DOHH2 (cell line): Measurements from ENCODE around the gene FKBP6.
"Not testable (repeated sequence)": the region's sequence is repeated elsewhere in the genome, so short reads cannot be mapped to it uniquely, and the experiment has no call there.

Experiments used
- H3F3A ChIP-seq: fragments of 200-600 bp; sonication (generic), shearing (Covaris generic); 2 replicates; pipeline ENCODE4 v1.6.0; 2016; ENCODE audit warnings: antibody characterized with exemption, mild to moderate bottlenecking; ENCODE audit not compliant: control insufficient read depth, insufficient read depth
- H3K27ac ChIP-seq: fragments of 200-600 bp; sonication (generic); 2 replicates; pipeline ENCODE4 v1.5.1; 2014; ENCODE audit warnings: low read depth, mild to moderate bottlenecking, low read length, moderate library complexity
- H3K27me3 ChIP-seq: fragments of 200-600 bp; sonication (generic); 2 replicates; pipeline ENCODE4 v1.6.1; 2014; ENCODE audit warnings: mild to moderate bottlenecking, low read length, mixed read lengths; ENCODE audit not compliant: control insufficient read depth
- H3K36me3 ChIP-seq: fragments of 200-600 bp; sonication (generic); 2 replicates; pipeline ENCODE4 v1.6.1; 2014; ENCODE audit warnings: mild to moderate bottlenecking, low read length, moderate library complexity, mixed read lengths; ENCODE audit not compliant: control insufficient read depth
- H3K4me1 ChIP-seq: fragments of 200-600 bp; sonication (generic); 2 replicates; pipeline ENCODE4 v1.6.1; 2014; ENCODE audit warnings: mild to moderate bottlenecking, low read length, mixed read lengths; ENCODE audit not compliant: control insufficient read depth
- H3K4me2 ChIP-seq: fragments of 200-600 bp; sonication (generic); 2 replicates; pipeline ENCODE4 v1.6.0; 2014; ENCODE audit warnings: mild to moderate bottlenecking, low read length, moderate library complexity
- H3K4me3 ChIP-seq: fragments of 200-600 bp; sonication (generic); 2 replicates; pipeline ENCODE4 v1.5.1; 2014; ENCODE audit warnings: mild to moderate bottlenecking, low read length, mixed read lengths
- H3K79me2 ChIP-seq: fragments of 200-600 bp; sonication (generic); 2 replicates; pipeline ENCODE4 v1.6.1; 2014; ENCODE audit warnings: mild to moderate bottlenecking, low read length, mixed read lengths; ENCODE audit not compliant: control insufficient read depth
- H3K9me2 ChIP-seq: fragments of 200-600 bp; sonication (generic); replicated peaks from 2 replicates; pipeline ENCODE4 v1.6.1; 2014; ENCODE audit warnings: mild to moderate bottlenecking, low read length, mixed read lengths; ENCODE audit not compliant: control insufficient read depth
- H3K9me3 ChIP-seq: fragments of 200-600 bp; sonication (generic); 2 replicates; pipeline ENCODE4 v1.6.1; 2014; ENCODE audit warnings: antibody characterized with exemption, low read length, mixed read lengths; ENCODE audit not compliant: control insufficient read depth, insufficient read depth
- H4K20me1 ChIP-seq: fragments of 200-600 bp; sonication (generic); 2 replicates; pipeline ENCODE4 v1.6.0; 2014; ENCODE audit warnings: low read depth, mild to moderate bottlenecking, antibody characterized with exemption, low read length, moderate library complexity; ENCODE audit not compliant: control insufficient read depth, insufficient read depth
- EZH2phosphoT487 ChIP-seq: fragments of 200-600 bp; sonication (generic); IDR thresholded peaks from 2 replicates; pipeline ENCODE4 v1.6.1; 2017; ENCODE audit warnings: borderline replicate concordance, mild to moderate bottlenecking, antibody characterized with exemption, low read length, moderate library complexity, mixed read lengths
- TF ChIP-seq, protein P1 (sequence below): fragments of 200-600 bp; sonication (generic); IDR thresholded peaks from one replicate; pipeline ENCODE4 v1.5.1; 2014; ENCODE audit warnings: antibody characterized with exemption, mild to moderate bottlenecking, low read depth, low read length; ENCODE audit not compliant: poor library complexity, severe bottlenecking

FKBP6 gene

DNA sequence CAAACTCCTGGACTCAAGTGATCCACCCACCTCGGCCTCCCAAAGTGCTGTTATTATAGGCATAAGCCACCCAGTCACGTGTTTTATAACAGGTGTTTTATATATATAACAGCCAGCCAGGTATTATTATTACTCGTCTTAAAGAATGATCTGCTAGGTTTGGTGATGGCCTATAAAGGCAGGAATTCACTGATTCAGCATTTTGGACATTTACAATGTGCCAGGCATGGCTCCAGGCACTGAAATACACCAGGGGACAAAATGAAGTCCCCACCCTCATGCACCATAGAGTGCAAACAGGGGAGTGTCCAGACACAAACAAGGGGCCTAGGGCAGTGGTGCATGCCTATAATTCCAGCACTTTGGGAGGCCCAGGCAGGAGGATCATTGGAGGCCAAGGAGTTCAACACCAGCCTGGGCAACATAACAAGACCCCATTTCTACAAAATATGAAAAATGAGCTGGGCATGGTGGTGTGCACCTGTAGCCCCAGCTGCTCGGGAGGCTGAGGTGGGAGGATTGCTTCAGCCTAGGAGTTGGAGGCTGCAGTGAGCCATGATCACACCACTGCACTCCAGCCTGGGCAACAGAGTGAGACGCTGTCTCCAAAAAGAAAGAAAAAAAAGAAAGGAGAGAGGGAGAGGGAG is 4.4 kb upstream of the FKBP6 start:
- not testable (repeated sequence) for H3K9me2 ChIP-seq

DNA sequence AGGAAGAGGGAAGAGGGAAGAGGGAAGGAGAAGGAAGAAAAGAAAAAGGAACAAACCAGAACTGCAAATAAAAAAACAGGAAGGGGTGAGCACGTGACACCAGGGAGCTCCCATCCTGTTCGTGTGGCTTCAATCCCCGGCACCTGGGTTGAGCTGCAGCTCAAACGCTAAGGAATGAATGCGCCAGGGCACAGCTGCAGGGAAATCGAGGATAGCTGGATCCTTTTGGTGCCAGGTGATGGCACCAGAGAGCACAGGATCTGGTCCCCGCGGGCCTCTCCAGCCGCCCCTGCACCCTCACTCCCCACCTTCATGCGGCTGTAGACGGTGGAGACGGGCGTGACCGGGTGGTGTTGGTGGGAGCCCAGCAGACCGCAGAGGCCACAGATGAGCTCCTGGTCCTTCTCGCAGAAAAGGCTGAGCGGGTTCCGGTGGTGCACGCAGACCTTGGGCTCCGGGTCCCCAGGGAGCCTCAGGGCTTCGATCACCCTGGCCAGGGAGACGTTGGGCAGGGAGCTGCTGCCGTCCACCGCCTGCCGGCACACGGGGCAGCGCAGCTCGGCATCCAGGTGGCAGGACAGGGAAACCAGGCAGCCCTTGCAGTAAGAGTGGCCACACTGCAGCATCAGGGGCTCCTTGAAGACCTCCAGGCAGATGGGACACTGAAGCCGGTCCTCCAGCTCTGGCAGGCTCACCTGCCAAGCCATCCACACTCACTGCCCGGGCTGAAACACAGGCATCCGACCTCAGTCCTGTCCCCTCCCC is 3.7 kb upstream of the FKBP6 start:
- peak overlapping the region; percentile 45 for H3K4me3 ChIP-seq
- not testable (repeated sequence) for H3K36me3 ChIP-seq, H3K9me3 ChIP-seq, H3K79me2 ChIP-seq, H3K9me2 ChIP-seq, H3K27ac ChIP-seq, H3K27me3 ChIP-seq, H3F3A ChIP-seq, H4K20me1 ChIP-seq
- TF ChIP-seq, protein P1, sequence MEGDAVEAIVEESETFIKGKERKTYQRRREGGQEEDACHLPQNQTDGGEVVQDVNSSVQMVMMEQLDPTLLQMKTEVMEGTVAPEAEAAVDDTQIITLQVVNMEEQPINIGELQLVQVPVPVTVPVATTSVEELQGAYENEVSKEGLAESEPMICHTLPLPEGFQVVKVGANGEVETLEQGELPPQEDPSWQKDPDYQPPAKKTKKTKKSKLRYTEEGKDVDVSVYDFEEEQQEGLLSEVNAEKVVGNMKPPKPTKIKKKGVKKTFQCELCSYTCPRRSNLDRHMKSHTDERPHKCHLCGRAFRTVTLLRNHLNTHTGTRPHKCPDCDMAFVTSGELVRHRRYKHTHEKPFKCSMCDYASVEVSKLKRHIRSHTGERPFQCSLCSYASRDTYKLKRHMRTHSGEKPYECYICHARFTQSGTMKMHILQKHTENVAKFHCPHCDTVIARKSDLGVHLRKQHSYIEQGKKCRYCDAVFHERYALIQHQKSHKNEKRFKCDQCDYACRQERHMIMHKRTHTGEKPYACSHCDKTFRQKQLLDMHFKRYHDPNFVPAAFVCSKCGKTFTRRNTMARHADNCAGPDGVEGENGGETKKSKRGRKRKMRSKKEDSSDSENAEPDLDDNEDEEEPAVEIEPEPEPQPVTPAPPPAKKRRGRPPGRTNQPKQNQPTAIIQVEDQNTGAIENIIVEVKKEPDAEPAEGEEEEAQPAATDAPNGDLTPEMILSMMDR, result peak; percentile 53
- peaks cover 14% of the 10 kb centered on the region for H3K4me1 ChIP-seq
- H3K4me2 ChIP-seq, result peak overlapping the region; percentile 57

More for the DNA sequence above, 4.4 kb upstream of the FKBP6 start:
- H3F3A ChIP-seq, H3K27ac ChIP-seq, H4K20me1 ChIP-seq, H3K36me3 ChIP-seq, H3K27me3 ChIP-seq, H3K79me2 ChIP-seq, H3K9me3 ChIP-seq: not testable (repeated sequence)
- Histone ChIP-seq H3K4me3 (peak overlapping the region; percentile 45), H3K4me1 (peaks cover 14% of the 10 kb centered on the region), H3K4me2 (peak overlapping the region; percentile 57)

DNA sequence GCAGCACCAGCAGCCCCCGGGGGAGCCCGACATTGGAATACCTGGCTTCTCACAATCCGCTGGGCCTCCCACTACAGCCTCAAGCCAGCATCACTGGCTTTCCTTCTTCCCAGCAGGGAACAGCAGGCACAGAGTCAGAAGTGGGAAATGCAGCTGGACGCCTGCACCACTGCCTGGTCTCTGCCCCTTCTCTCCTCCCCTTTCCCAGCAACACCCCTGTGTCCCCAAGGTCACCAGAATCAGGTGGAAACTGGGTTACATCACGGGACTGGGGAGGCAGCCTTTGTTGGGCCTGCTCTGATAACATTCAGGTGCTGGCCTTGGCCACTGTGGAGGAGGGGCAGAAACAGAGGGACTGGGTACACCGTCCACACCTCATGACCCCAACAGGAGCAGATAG is 2.5 kb upstream of the FKBP6 start:
- not testable (repeated sequence) for H3K27ac ChIP-seq, H3K9me2 ChIP-seq, H3K4me3 ChIP-seq, H3K79me2 ChIP-seq, H3K36me3 ChIP-seq, H4K20me1 ChIP-seq, H3F3A ChIP-seq, H3K4me2 ChIP-seq, H3K9me3 ChIP-seq
- Histone ChIP-seq H3K4me1 (peaks cover 14% of the 10 kb centered on the region), H3K27me3 (peaks cover 10% of the 10 kb centered on the region)

DNA sequence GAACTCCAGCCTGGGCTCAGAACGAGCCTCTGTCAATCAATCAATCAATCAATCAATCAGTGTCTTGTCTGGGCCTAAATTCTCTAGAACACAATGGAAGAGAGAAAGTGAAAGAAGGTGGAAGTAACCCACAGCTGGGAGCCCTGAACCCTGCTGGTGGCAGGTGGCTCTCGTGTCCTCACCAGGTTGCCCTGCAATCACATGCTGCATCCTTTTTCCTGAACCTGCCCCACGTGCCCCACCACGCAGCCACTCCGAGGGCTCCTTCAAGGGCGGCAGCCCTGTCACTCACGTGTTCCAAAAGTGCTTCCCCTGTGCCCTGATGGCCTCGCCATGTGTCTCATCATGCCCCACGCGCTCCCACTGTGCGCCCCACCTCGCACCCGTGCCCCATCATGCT is 512 bp upstream of the FKBP6 start:
- not testable (repeated sequence) for H3K9me3 ChIP-seq

DNA sequence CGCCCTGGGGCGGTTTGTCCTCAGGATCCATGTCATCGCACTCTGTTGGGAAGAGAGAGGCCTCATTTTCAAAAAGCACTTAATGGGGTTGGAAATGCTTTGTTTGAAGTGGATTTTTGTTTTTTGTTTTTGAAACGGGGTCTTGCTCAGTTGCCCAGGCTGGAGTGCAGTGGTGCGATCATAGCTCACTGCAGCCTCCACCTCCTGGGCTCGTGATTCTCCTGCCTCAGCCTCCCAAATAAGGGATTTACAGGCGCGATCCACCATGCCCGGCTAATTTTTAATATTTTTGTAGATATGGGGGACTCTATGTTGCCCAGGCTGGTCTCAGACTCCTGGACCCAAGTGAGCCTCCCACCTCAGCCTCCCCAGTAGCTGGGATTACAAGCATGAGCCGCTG is 735 bp downstream of the FKBP6 start:
- Histone ChIP-seq H3K9me2 (no peaks in the 10 kb centered on the region), H3K27me3 (peaks cover 26% of the 10 kb centered on the region), H3K4me1 (peaks cover 10% of the 10 kb centered on the region)

More for the DNA sequence above, 512 bp upstream of the FKBP6 start:
- not testable (repeated sequence) for H3K9me2 ChIP-seq, H3K4me2 ChIP-seq, H4K20me1 ChIP-seq, H3F3A ChIP-seq, H3K27ac ChIP-seq, H3K79me2 ChIP-seq, H3K4me3 ChIP-seq, H3K36me3 ChIP-seq
- peaks cover 20% of the 10 kb centered on the region for H3K27me3 ChIP-seq
- peaks cover 12% of the 10 kb centered on the region for H3K4me1 ChIP-seq

More for the DNA sequence above, 735 bp downstream of the FKBP6 start:
- Histone ChIP-seq H3K27ac (no peak overlapping the region), H3K36me3 (no peaks in the 10 kb centered on the region), H3K9me3 (no peaks in the 10 kb centered on the region), H3K79me2 (no peaks in the 10 kb centered on the region), H3K4me3 (no peak overlapping the region), H3F3A (no peaks in the 10 kb centered on the region; the same call in 1 of the 2 replicates), H4K20me1 (no peaks in the 10 kb centered on the region), H3K4me2 (no peak overlapping the region)
- TF ChIP-seq EZH2phosphoT487, result no peak
- TF ChIP-seq, protein P1, result no peak
